Subcutaneous abdominal adipose tissue (tissue), 5 donors: ENCODE measurements around the gene EFNA5.

Experiments
- H3K27ac ChIP-seq: one replicate; pipeline ENCODE4 v1.7.0; 2013; ENCODE audit warnings: low read depth, mild to moderate bottlenecking, inconsistent platforms, low read length, moderate library complexity
- H3K27me3 ChIP-seq, 5 donors: one replicate each; pipeline ENCODE4 v1.7.0; 2013; ENCODE audit warnings: low read length in 5 of 5, inconsistent platforms in 1 of 5; ENCODE audit not compliant: control insufficient read depth in 5 of 5, insufficient read depth in 4 of 5
- H3K36me3 ChIP-seq, 5 donors: one replicate each; pipeline ENCODE4 v1.7.0; 2013; ENCODE audit warnings: low read length in 5 of 5; ENCODE audit not compliant: control insufficient read depth in 5 of 5, insufficient read depth in 5 of 5
- H3K4me1 ChIP-seq, 5 donors: one replicate each; pipeline ENCODE4 v1.7.0; 2013; ENCODE audit warnings: low read length in 5 of 5, mild to moderate bottlenecking in 3 of 5, moderate library complexity in 1 of 5; ENCODE audit not compliant: control insufficient read depth in 5 of 5, insufficient read depth in 5 of 5
- H3K4me3 ChIP-seq, 5 donors: one replicate each; pipeline ENCODE4 v1.7.0; 2013; ENCODE audit warnings: low read length in 5 of 5, low read depth in 1 of 5
- H3K9ac ChIP-seq, 5 donors: one replicate each; pipeline ENCODE4 v1.7.0; 2013; ENCODE audit warnings: low read length in 5 of 5, mild to moderate bottlenecking in 4 of 5, moderate library complexity in 3 of 5
- H3K9me3 ChIP-seq, 5 donors: one replicate each; pipeline ENCODE4 v1.7.0; 2013; ENCODE audit warnings: low read length in 5 of 5; ENCODE audit not compliant: control insufficient read depth in 5 of 5
- donor health status: healthy.
- donor health status: healthy.
- donor health status: healthy.
- donor health status: healthy.
- donor health status: healthy.

EFNA5 gene

DNA sequence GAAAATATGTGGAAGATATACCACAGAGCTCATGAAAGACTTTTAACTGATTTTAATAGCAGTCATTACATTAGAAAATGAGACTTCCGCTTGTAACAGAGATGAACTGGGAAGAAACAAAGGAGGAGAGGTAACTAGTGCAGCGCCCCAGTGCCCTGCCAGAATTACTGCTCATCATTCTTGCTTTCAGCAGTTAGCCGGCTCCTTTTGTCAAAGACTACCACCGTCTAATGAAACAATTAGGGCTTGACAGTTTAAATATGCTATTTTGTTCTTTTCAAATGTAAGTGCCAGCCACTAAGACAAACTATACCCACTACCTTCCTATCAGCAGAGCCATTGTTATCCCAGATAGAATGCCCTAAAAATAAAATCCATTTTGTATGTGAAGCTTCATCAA lies 328.4 kb downstream of the EFNA5 start:
- Histone ChIP-seq H3K4me3 (no peak overlapping the region), H3K36me3 (no peaks in the 10 kb centered on the region), H3K4me1 (no peaks in the 10 kb centered on the region), H3K9ac (no peak overlapping the region), H3K9me3 (peaks cover 0 to 11% (median 6%) of the 10 kb centered on the region in 5 donors), H3K27ac (no peak overlapping the region), H3K27me3 (no peaks in the 10 kb centered on the region)

DNA sequence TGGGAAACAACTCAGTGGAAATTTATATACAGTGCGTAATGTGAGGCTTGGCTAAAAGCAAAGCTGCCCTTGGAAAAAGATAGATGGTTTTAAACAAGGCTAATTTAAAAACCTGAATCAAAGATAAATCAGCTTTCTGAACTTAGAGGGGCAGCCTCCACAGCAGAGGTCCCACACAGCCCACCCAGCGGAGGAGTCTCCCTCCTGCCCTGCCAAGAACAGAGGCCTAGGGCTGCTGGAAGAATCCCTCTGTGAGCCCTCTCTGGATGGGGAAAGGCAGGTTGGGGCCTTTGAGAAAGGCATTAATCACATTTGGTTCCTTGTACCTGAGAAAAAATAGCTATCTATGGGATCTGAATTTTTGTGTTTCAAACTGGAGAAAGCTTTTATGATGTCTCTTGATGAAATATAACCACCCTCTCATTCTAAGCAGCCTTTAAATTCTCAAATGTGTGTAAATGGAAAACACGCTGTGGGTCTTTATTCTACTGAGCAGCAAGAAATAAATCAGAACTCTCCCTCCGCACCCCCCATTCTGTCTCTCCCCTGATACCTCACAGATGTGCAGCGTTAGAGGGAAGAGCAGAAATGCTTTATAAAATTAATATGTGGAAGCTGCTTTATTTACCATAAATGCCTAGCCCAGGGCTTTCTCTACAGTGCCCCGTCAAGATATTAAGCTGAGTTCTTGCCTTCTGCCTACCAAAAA lies 329.2 kb downstream of the EFNA5 start:
- Histone ChIP-seq H3K9ac (no peak overlapping the region), H3K4me1 (no peaks in the 10 kb centered on the region), H3K27me3 (no peaks in the 10 kb centered on the region), H3K36me3 (no peaks in the 10 kb centered on the region), H3K4me3 (no peak overlapping the region), H3K27ac (no peak overlapping the region), H3K9me3 (peaks cover 0 to 11% (median 6%) of the 10 kb centered on the region in 5 donors)

DNA sequence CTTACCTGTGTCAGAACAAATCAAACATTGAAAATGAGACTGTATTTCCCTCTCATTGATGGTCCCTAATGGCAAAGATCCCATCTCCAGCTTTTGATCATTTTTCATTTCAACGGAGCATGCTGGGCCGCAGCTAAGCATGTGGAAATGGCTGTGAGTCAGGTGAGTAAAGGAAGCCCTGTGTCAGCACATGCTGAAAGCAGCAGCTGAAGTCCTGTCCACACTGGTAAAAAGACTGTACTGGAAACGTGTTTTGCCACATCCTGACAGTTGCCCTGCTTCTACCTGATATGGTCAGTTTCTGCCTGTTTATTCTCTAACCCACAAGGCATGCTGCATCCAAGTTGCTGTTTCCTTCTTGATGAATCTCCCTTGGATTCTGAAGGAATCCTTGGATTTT lies 330.1 kb downstream of the EFNA5 start:
- H3K9me3 ChIP-seq = peaks cover 0 to 7% (median 3%) of the 10 kb centered on the region in 5 donors
- no peak overlapping the region for H3K4me3 ChIP-seq
- H3K27me3 ChIP-seq = no peaks in the 10 kb centered on the region
- no peak overlapping the region for H3K27ac ChIP-seq
- H3K9ac ChIP-seq = no peak overlapping the region
- H3K4me1 ChIP-seq = no peaks in the 10 kb centered on the region
- no peaks in the 10 kb centered on the region for H3K36me3 ChIP-seq

DNA sequence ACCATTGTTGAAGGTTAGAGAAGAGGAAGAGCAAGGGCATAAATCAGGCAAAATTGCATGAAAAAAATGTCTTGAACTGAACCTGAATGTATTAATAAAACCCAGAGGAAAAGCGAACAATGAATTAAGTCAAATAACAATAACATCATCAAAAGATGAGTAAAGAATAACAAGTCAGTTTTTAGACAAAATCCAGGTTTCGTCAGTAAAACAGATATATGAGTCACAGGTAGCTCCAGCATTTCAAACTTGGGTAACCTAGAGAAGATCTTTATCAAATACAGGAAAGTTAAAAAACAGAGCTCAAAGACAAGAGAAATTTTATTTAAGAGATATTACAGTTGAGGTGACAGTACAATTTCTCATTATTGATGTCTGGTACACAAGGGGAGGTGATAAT lies 332.4 kb downstream of the EFNA5 start:
- no peaks in the 10 kb centered on the region for H3K27me3 ChIP-seq

DNA sequence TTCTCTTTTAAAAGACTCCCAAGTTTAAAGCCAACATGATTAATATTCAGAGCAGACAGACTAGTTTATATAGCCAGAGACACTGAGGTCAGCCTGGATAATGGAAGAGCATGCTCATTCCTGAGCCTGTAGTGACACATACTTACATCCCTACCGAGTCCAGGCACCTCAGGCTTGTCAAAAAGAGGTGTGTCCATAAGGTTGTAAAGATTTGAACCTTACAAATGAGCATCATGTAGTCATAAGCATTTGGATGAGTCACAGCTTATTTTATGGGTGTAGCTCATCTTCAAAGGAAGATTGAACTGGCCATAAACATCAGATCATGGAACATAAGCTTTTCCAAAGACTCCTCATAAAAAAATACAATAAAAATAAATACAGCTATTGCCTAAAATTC lies 333.5 kb downstream of the EFNA5 start:
- H3K4me3 ChIP-seq = no peak overlapping the region
- H3K9ac ChIP-seq = no peak overlapping the region
- no peaks in the 10 kb centered on the region for H3K36me3 ChIP-seq
- no peak overlapping the region for H3K27ac ChIP-seq
- H3K9me3 ChIP-seq = no peaks in the 10 kb centered on the region
- no peaks in the 10 kb centered on the region for H3K4me1 ChIP-seq
- no peaks in the 10 kb centered on the region for H3K27me3 ChIP-seq

More for the DNA sequence above, 332.4 kb downstream of the EFNA5 start:
- Histone ChIP-seq H3K27ac (no peak overlapping the region), H3K4me3 (no peak overlapping the region), H3K4me1 (no peaks in the 10 kb centered on the region), H3K9ac (no peak overlapping the region), H3K36me3 (no peaks in the 10 kb centered on the region), H3K9me3 (no peaks in the 10 kb centered on the region)

DNA sequence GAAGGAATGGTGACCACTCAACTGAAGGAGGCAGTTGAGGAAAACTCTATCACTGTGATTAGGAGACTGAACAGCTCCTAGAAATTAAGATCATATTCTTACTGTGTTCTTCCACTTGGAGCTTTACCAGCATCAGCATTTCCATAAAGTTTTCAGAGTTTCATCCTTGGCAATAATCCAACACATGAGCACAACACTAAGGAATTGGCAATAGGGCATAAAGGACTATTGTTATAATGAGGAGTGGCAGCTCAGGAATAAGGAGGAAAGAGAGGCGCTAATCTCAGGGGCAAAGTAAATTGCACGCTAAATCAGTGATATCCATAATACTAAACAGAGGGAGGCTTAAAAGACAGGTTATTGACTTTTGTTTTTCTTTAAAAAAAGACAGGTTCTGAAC lies 338.9 kb downstream of the EFNA5 start:
- Histone ChIP-seq H3K9ac (no peak overlapping the region), H3K4me3 (no peak overlapping the region)

DNA sequence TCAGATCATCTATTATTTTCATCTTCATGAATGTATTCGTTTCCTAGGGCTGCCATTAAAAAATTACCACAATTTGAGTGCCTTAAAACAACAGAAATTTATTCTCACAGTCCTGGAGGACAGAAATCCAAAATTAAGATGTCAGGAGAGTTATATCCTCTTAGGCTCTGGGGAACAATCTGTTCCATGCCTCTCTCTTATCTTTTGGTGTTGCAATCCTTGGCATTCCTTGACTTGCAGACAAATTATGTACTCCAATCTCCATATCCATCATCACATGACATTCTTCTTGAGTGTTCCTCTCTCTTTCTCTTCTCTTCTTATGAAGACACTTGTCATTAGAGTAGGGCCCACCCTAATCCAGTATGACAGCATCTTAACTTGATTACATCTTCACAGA lies 339.4 kb downstream of the EFNA5 start:
- Histone ChIP-seq H3K4me3 (no peak overlapping the region), H3K27me3 (no peaks in the 10 kb centered on the region), H3K9ac (no peak overlapping the region), H3K4me1 (no peaks in the 10 kb centered on the region), H3K36me3 (no peaks in the 10 kb centered on the region), H3K27ac (no peak overlapping the region), H3K9me3 (peaks cover 0 to 2% (median 0%) of the 10 kb centered on the region in 5 donors)

More for the DNA sequence above, 338.9 kb downstream of the EFNA5 start:
- Histone ChIP-seq H3K9me3 (peaks cover 0 to 2% (median 0%) of the 10 kb centered on the region in 5 donors), H3K27ac (no peak overlapping the region), H3K27me3 (no peaks in the 10 kb centered on the region), H3K36me3 (no peaks in the 10 kb centered on the region), H3K4me1 (no peaks in the 10 kb centered on the region)

DNA sequence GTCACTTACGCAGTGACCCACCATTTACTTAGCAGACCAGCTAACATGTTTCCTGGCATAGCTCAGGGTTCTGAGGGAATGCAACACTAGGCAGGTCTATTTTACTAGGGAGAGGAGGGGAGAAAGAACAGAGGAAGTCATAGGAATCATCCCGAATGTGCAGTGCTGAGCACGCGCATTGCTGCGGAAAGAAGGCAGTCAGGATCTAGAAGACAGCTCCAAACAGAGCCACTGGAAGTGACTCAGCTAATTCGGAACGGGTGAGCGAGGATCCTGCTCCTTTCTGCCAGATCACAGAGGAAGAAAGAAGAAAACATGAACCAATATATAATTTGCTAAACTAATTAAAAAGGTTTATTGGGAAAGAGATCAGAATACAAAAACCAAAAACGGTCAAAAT lies 339.8 kb downstream of the EFNA5 start:
- Histone ChIP-seq H3K36me3 (no peaks in the 10 kb centered on the region), H3K27ac (no peak overlapping the region), H3K4me1 (no peaks in the 10 kb centered on the region), H3K4me3 (no peak overlapping the region), H3K9me3 (peaks cover 0 to 2% (median 0%) of the 10 kb centered on the region in 5 donors), H3K27me3 (no peaks in the 10 kb centered on the region), H3K9ac (no peak overlapping the region)

DNA sequence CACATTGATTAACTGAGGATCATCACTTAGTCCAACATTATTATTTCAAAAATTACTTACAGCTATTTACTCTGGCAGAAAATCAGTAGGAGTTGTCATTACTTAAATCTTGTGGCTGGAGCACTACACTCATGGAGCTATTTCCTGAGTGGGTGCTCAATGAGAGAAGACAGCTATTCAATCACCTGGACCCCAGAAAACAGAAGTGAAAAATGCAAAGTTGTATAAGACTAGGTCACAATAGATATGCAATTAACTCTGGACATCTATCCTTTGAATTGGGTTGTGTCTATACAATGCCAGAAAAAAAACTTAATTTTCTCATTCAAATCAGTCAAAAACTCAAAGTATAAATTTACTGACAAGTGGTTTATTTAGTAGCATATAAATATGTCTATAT lies 340.9 kb downstream of the EFNA5 start:
- Histone ChIP-seq H3K9ac (no peak overlapping the region), H3K27ac (no peak overlapping the region), H3K4me1 (peaks cover 0 to 4% (median 4%) of the 10 kb centered on the region in 5 donors), H3K9me3 (peaks cover 0 to 2% (median 0%) of the 10 kb centered on the region in 5 donors), H3K4me3 (no peak overlapping the region), H3K36me3 (no peaks in the 10 kb centered on the region), H3K27me3 (no peaks in the 10 kb centered on the region)
